Measurements from ENCODE around the gene TICAM2. TPM values are rescaled to one million over a fixed set of nuclear protein-coding genes. Genes with fewer than 3 reads are reported as not detected.

TICAM2 gene
- total RNA-seq, 1 experiment from 2014 or later: 1.0 TPM

DNA sequence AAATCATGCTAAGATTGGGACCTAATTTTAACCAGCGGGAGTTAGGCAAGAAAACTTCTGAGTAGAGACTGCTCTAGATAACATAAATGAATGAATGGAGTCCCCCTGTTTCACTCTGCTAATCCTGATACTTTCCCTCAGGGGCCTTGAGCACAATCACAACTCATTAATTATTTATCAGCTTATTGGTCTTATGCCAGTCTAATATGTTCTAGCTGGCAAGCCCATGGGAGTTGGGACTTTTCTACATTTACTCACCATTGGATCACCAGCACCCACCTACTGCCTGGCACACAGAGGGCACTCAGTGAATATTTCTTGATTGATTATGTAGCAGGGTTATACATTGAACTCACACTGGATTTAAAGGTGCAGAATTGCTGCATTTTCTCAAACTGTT, 37.1 kb upstream of the TICAM2 start:
- no peak overlapping the region for H3K27ac Mint-ChIP-seq
- H3K4me3 Mint-ChIP-seq: no peak overlapping the region
- no peak for TF ChIP-seq CREB1 (CRISPR knock-in tag; IDR thresholded peaks at IDR 0.05)
- no peak for TF ChIP-seq NFYB (CRISPR knock-in tag; conservative IDR thresholded peaks at IDR 0.05; ENCODE audit: low read depth)
- TF ChIP-seq ZNF317 (CRISPR knock-in tag; IDR thresholded peaks at IDR 0.05; ENCODE audit: borderline replicate concordance, low read depth): no peak
- no peak for DNase-seq (ENCODE audit: low spot score)
- peaks cover 33% of the 10 kb centered on the region for H3K4me1 Mint-ChIP-seq
- H3K36me3 Mint-ChIP-seq: no peaks in the 10 kb centered on the region
- no peak for ATAC-seq
- no peaks in the 10 kb centered on the region for H3K9me3 Mint-ChIP-seq
- ChIA-PET POLR2A (no interaction called here), CTCF (interaction anchor here (0.6 to 1.0 kb wide), 2 partner anchors 26 to 428 kb away, joined by 3 to 4 read pairs; no protein-coding TSS in a partner anchor)
- no peaks in the 10 kb centered on the region for H3K27me3 Mint-ChIP-seq (ENCODE audit: low read depth)

DNA sequence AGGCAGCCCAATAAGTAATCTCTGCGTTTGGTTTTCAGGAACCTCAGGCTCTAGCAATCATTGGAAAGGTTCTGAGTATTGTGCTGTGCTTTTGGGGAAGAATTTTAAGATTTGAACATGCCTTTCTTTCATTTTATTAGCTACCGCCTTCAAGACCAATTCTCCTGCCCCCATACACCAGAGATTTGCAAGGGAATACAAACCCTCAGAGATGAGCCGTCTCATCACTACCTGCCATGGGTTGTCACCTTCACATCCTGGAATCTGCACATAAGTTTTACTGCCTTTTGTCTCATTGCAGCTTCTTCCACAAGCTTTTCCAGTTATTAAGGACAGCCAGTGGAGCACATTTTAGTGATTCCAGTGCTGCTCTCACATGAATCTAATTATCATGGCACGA, 35.2 kb upstream of the TICAM2 start:
- ATAC-seq: no peak
- CTCF ChIA-PET: interaction anchor here (0.6 kb wide), 1 partner anchor 431 kb away, joined by 5 read pairs; no protein-coding TSS in a partner anchor
- Mint-ChIP-seq H3K36me3 (no peaks in the 10 kb centered on the region), H3K4me1 (peaks cover 51% of the 10 kb centered on the region), H3K9me3 (no peaks in the 10 kb centered on the region), H3K4me3 (no peak overlapping the region), H3K27ac (no peak overlapping the region), H3K27me3 (ENCODE audit: low read depth) (no peaks in the 10 kb centered on the region)
- POLR2A ChIA-PET: no interaction called here
- no peak for DNase-seq (ENCODE audit: low spot score)
- TF ChIP-seq MYBL2 (CRISPR knock-in tag; IDR thresholded peaks at IDR 0.05): no peak
- TF ChIP-seq ATF1 (CRISPR knock-in tag; IDR thresholded peaks at IDR 0.05): no peak
- TF ChIP-seq GTF2I (CRISPR knock-in tag; conservative IDR thresholded peaks at IDR 0.05): no peak
- no peak for TF ChIP-seq TEAD4 (CRISPR knock-in tag; IDR thresholded peaks at IDR 0.05)
- TF ChIP-seq OVOL2 (CRISPR knock-in tag; IDR thresholded peaks at IDR 0.05; ENCODE audit: borderline replicate concordance): no peak
- no peak for TF ChIP-seq ARID4B (CRISPR knock-in tag; IDR thresholded peaks at IDR 0.05; ENCODE audit: borderline replicate concordance)
- TF ChIP-seq, protein P1, sequence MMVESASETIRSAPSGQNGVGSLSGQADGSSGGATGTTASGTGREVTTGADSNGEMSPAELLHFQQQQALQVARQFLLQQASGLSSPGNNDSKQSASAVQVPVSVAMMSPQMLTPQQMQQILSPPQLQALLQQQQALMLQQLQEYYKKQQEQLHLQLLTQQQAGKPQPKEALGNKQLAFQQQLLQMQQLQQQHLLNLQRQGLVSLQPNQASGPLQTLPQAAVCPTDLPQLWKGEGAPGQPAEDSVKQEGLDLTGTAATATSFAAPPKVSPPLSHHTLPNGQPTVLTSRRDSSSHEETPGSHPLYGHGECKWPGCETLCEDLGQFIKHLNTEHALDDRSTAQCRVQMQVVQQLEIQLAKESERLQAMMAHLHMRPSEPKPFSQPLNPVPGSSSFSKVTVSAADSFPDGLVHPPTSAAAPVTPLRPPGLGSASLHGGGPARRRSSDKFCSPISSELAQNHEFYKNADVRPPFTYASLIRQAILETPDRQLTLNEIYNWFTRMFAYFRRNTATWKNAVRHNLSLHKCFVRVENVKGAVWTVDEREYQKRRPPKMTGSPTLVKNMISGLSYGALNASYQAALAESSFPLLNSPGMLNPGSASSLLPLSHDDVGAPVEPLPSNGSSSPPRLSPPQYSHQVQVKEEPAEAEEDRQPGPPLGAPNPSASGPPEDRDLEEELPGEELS (CRISPR knock-in tag; IDR thresholded peaks at IDR 0.05): no peak
- no peak for TF ChIP-seq RELA (CRISPR knock-in tag; IDR thresholded peaks at IDR 0.05; ENCODE audit: borderline replicate concordance)
- no peak for TF ChIP-seq ZNF263 (CRISPR knock-in tag; IDR thresholded peaks at IDR 0.05; ENCODE audit: low read depth)
- no peak for TF ChIP-seq ZNF121 (CRISPR knock-in tag; IDR thresholded peaks at IDR 0.05)
- TF ChIP-seq NR3C1 (CRISPR knock-in tag; conservative IDR thresholded peaks at IDR 0.05; ENCODE audit: low read depth): no peak
- no peak for TF ChIP-seq ZNF219 (CRISPR knock-in tag; IDR thresholded peaks at IDR 0.05; ENCODE audit: borderline replicate concordance)
- TF ChIP-seq NFE2L1 (CRISPR knock-in tag; IDR thresholded peaks at IDR 0.05): no peak
- TF ChIP-seq ETV6 (CRISPR knock-in tag; IDR thresholded peaks at IDR 0.05): no peak
- no peak for TF ChIP-seq GRHL2 (CRISPR knock-in tag; IDR thresholded peaks at IDR 0.05; ENCODE audit: insufficient replicate concordance, severe bottlenecking)
- TF ChIP-seq AFF4 (CRISPR knock-in tag; IDR thresholded peaks at IDR 0.05; ENCODE audit: borderline replicate concordance): no peak
- TF ChIP-seq GABPB1 (CRISPR knock-in tag; IDR thresholded peaks at IDR 0.05): no peak
- TF ChIP-seq NR1H2 (CRISPR knock-in tag; IDR thresholded peaks at IDR 0.05): no peak
- no peak for TF ChIP-seq TCF7 (CRISPR knock-in tag; IDR thresholded peaks at IDR 0.05; ENCODE audit: low read depth)
